ENCODE results near the gene SGK2. TPM values are rescaled to one million over a fixed set of nuclear protein-coding genes. Genes with fewer than 3 reads are reported as not detected.

Gene SGK2
- total RNA-seq, 2 experiments from 2014 or later: 0.10 TPM; not detected in 1

DNA sequence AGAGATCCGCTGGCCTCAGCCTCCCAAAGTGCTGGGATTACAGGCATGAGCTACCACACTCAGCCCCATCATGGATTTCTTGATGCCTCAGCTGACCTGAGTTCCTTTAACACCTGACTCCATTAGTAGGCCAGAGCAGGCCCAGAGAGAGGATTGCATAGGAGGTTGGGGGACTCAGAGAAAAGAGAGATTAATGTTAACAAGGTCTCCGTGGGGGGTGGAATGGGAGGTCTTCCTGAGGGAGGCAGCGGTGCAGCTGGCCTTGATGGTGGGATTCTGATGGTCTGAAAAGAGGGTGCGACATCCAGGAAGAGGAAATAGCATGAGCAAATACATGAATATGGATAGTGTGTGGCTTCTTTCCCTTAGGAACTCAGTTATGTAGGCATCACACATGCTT, 9.9 kb downstream of the SGK2 start:
- Mint-ChIP-seq H3K27ac (no peak overlapping the region), H3K4me3 (no peak overlapping the region), H3K36me3 (ENCODE audit: low read depth) (no peaks in the 10 kb centered on the region), H3K9me3 (ENCODE audit: insufficient read depth) (no peaks in the 10 kb centered on the region), H3K27me3 (ENCODE audit: low read depth) (no peaks in the 10 kb centered on the region), H3K4me1 (ENCODE audit: low read depth) (no peaks in the 10 kb centered on the region)
- no peak for DNase-seq
- POLR2A ChIA-PET: no interaction called here
- CTCF ChIA-PET: no interaction called here
- no peak for ATAC-seq

GRCh38 chr20:43569282-43569681, 10.5 kb downstream of the SGK2 start:
- ChIA-PET CTCF (no interaction called here), POLR2A (interaction anchor here (1.2 kb wide), 1 partner anchor 104 kb away, joined by 4 read pairs; no protein-coding TSS in a partner anchor)
- no peak for DNase-seq
- Mint-ChIP-seq H3K4me3 (no peak overlapping the region), H3K36me3 (ENCODE audit: low read depth) (no peaks in the 10 kb centered on the region), H3K27ac (no peak overlapping the region), H3K9me3 (ENCODE audit: insufficient read depth) (no peaks in the 10 kb centered on the region), H3K27me3 (ENCODE audit: low read depth) (no peaks in the 10 kb centered on the region), H3K4me1 (ENCODE audit: low read depth) (no peaks in the 10 kb centered on the region)
- ATAC-seq: no peak

DNA sequence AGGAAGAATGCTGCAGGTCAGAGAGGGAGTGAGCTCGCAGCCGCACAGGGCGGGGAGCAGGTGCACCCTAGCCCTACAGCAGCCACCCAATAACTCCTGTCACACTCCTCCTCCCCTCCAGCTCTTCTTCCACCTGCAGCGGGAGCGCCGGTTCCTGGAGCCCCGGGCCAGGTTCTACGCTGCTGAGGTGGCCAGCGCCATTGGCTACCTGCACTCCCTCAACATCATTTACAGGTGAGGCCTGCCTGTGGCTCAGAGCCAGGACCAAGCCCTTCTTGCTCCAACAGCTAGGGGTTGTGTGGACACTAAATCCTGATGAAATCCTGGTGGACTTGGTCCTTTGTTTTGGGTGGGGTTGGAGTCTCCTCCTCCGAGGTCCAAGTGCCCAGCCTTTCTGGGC, 11.7 kb downstream of the SGK2 start:
- Mint-ChIP-seq H3K9me3 (ENCODE audit: insufficient read depth) (no peaks in the 10 kb centered on the region), H3K27ac (no peak overlapping the region), H3K4me1 (ENCODE audit: low read depth) (no peaks in the 10 kb centered on the region), H3K36me3 (ENCODE audit: low read depth) (no peaks in the 10 kb centered on the region), H3K27me3 (ENCODE audit: low read depth) (no peaks in the 10 kb centered on the region), H3K4me3 (no peak overlapping the region)
- ATAC-seq (no peak), DNase-seq (no peak)
- CTCF ChIA-PET: no interaction called here
- POLR2A ChIA-PET: interaction anchor here (1.2 kb wide), 1 partner anchor 105 kb away, joined by 4 read pairs; no protein-coding TSS in a partner anchor

DNA sequence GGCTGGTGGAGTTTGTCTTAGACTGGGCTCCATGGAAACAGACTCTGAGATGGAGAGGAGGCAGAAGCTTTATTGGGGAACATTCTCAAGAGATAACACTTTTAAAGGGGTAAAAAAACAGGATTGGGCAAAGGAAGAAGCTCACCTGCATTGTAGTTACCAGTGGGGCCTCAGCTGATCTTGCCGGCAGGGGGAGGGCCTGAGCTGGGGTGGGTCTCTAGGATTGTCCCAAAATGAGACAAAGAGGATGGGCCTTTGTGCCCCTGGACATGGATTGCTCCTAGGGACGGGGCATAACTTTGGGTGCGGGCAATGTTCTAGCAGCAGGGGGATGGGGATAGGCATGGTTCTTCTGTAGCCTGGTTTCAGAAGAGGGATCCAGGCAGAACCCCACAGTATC, 12.5 kb downstream of the SGK2 start:
- H3K9me3 Mint-ChIP-seq (ENCODE audit: insufficient read depth): no peaks in the 10 kb centered on the region
- no peak overlapping the region for H3K4me3 Mint-ChIP-seq
- no peaks in the 10 kb centered on the region for H3K27me3 Mint-ChIP-seq (ENCODE audit: low read depth)
- ATAC-seq: no peak
- CTCF ChIA-PET: no interaction called here
- no peak for DNase-seq
- POLR2A ChIA-PET: no interaction called here
- no peaks in the 10 kb centered on the region for H3K4me1 Mint-ChIP-seq (ENCODE audit: low read depth)
- no peaks in the 10 kb centered on the region for H3K36me3 Mint-ChIP-seq (ENCODE audit: low read depth)
- H3K27ac Mint-ChIP-seq: no peak overlapping the region

DNA sequence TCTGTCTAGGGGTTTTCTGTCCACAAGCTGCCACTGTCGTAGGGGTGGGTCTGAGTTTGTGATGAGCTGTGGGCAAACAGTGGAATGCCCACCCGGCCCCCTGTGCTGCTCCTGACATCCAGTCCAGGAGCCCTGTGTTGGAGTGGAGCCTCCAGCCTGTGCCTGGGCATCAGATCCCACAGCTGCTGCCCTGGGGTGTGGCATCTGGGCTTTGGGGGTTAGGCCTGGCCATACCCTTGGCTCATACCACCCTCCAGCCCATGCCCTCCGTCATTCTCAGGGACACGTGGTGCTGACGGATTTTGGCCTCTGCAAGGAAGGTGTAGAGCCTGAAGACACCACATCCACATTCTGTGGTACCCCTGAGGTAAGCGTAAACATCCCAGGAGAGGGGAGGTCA, 12.9 kb downstream of the SGK2 start:
- H3K9me3 Mint-ChIP-seq (ENCODE audit: insufficient read depth): no peaks in the 10 kb centered on the region
- no peak for ATAC-seq
- H3K4me3 Mint-ChIP-seq: no peak overlapping the region
- H3K36me3 Mint-ChIP-seq (ENCODE audit: low read depth): no peaks in the 10 kb centered on the region
- ChIA-PET CTCF (no interaction called here), POLR2A (no interaction called here)
- H3K27me3 Mint-ChIP-seq (ENCODE audit: low read depth): no peaks in the 10 kb centered on the region
- H3K27ac Mint-ChIP-seq: no peak overlapping the region
- H3K4me1 Mint-ChIP-seq (ENCODE audit: low read depth): no peaks in the 10 kb centered on the region
- DNase-seq: no peak

DNA sequence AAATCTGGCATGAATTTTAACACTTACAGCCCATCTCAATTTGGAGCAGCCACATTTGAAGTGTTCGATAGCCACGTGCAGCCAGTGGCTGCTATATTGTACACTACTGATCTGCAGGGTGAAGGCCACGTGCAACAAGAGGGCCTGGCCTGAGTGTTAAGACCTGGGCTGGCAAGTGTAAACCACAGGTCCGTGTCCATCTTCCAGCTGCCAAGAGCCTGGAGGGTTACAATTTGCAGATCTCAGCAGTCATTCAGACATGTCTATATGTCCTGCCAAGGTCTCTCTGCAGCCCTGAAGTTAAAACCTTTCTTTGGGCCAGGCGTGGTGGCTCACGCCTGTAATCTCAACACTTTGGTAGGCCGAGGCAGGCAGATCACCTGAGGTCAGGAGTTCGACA, 14.1 kb downstream of the SGK2 start:
- no peak for DNase-seq
- no peak for ATAC-seq
- Mint-ChIP-seq H3K4me3 (no peak overlapping the region), H3K4me1 (ENCODE audit: low read depth) (no peaks in the 10 kb centered on the region), H3K27ac (no peak overlapping the region), H3K9me3 (ENCODE audit: insufficient read depth) (no peaks in the 10 kb centered on the region), H3K27me3 (ENCODE audit: low read depth) (no peaks in the 10 kb centered on the region), H3K36me3 (ENCODE audit: low read depth) (no peaks in the 10 kb centered on the region)
- CTCF ChIA-PET: interaction anchor here (1.6 kb wide), 1 partner anchor 124 kb away, joined by 3 read pairs; no protein-coding TSS in a partner anchor
- POLR2A ChIA-PET: no interaction called here

GRCh38 chr20:43576108-43576507, 17.3 kb downstream of the SGK2 start:
- CTCF ChIA-PET: interaction anchor here (1.8 kb wide), 1 partner anchor 38 kb away, joined by 5 read pairs; no protein-coding TSS in a partner anchor
- no peaks in the 10 kb centered on the region for H3K9me3 Mint-ChIP-seq (ENCODE audit: insufficient read depth)

GRCh38 chr20:43579861-43580793, 21.3 kb downstream of the SGK2 start:
- H3K27me3 Mint-ChIP-seq (ENCODE audit: low read depth): no peaks in the 10 kb centered on the region
- ATAC-seq: no peak
- H3K27ac Mint-ChIP-seq: no peak overlapping the region
- DNase-seq: peak; percentile 22
- no peak overlapping the region for H3K4me3 Mint-ChIP-seq
- H3K36me3 Mint-ChIP-seq (ENCODE audit: low read depth): no peaks in the 10 kb centered on the region
- POLR2A ChIA-PET: no interaction called here
- H3K9me3 Mint-ChIP-seq (ENCODE audit: insufficient read depth): no peaks in the 10 kb centered on the region
- CTCF ChIA-PET: interaction anchor here (0.6 kb wide), 1 partner anchor 346 kb away, joined by 3 read pairs; no protein-coding TSS in a partner anchor
- peaks cover 10% of the 10 kb centered on the region for H3K4me1 Mint-ChIP-seq (ENCODE audit: low read depth)

More at GRCh38 chr20:43576108-43576507, 17.3 kb downstream of the SGK2 start:
- H3K27me3 Mint-ChIP-seq (ENCODE audit: low read depth): no peaks in the 10 kb centered on the region
- POLR2A ChIA-PET: no interaction called here
- no peak for DNase-seq
- no peaks in the 10 kb centered on the region for H3K36me3 Mint-ChIP-seq (ENCODE audit: low read depth)
- ATAC-seq: no peak
- H3K4me1 Mint-ChIP-seq (ENCODE audit: low read depth): peaks cover 10% of the 10 kb centered on the region
- no peak overlapping the region for H3K27ac Mint-ChIP-seq
- no peak overlapping the region for H3K4me3 Mint-ChIP-seq

DNA sequence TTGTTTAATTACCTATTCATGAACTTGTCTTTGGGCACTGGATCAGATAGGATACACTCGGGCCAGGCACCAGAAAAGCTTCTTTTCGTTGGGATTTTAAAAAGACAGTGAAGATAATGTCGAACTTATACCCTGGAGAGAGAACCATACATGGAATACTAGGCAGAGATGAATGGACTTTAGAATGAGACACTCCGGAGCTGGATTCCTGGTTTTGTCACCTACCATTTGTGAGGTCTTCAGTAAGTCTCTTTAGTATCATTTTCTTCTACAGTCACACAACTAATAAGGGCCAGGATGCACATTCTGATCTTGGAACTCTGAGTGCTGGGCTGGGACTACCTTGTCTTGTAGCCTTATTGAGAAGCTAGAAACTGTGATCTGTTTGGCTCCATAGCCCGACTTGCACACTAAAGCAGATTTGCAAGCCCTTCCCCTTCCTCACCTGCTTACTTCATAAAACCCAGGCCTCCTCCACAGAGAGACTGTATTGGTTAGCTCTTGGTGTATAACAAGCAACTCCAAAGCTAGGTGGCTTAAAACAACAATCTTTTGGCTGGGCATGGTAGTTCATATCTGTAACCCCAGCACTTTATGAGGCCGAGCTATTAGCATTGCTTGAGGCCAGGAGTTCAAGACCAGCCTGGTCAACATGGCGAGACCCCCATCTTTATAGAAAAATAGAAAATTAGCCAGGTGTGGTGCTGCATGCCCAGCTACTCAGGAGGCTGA, 24.5 kb downstream of the SGK2 start:
- Mint-ChIP-seq H3K4me1 (ENCODE audit: low read depth) (peaks cover 10% of the 10 kb centered on the region), H3K9me3 (ENCODE audit: insufficient read depth) (no peaks in the 10 kb centered on the region), H3K27me3 (ENCODE audit: low read depth) (peaks cover 2% of the 10 kb centered on the region), H3K27ac (no peak overlapping the region), H3K36me3 (ENCODE audit: low read depth) (no peaks in the 10 kb centered on the region), H3K4me3 (no peak overlapping the region)
- ATAC-seq (no peak), DNase-seq (no peak)
- POLR2A ChIA-PET: no interaction called here
- CTCF ChIA-PET: interaction anchor here (1.6 kb wide), 1 partner anchor 45 kb away, joined by 7 read pairs; no protein-coding TSS in a partner anchor

DNA sequence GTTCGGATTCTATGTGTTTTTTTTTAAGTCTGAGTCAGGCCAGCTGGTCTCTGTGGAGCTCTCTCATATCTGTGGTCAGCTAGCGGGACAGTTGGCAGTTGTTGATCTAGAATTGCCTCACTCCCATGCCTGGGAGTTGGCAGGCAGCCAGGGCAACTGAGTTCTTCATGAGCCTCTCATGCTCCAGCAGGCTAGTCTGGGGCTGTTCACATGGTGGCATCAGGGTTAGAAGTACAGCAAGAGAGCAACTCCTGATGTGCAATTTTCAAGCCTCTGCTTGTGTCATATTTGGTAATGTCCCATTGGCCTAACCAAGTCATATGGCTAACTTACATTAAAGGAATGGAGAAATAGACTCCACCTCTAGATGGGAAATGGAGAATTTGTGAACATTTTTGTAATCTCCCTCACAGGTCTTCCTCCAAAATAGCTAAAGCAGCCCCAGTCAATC, 25.2 kb downstream of the SGK2 start:
- no peak overlapping the region for H3K4me3 Mint-ChIP-seq
- H3K27ac Mint-ChIP-seq: no peak overlapping the region
- H3K27me3 Mint-ChIP-seq (ENCODE audit: low read depth): peaks cover 2% of the 10 kb centered on the region
- no peak for DNase-seq
- H3K36me3 Mint-ChIP-seq (ENCODE audit: low read depth): no peaks in the 10 kb centered on the region
- H3K4me1 Mint-ChIP-seq (ENCODE audit: low read depth): peaks cover 10% of the 10 kb centered on the region
- ChIA-PET CTCF (no interaction called here), POLR2A (no interaction called here)
- no peaks in the 10 kb centered on the region for H3K9me3 Mint-ChIP-seq (ENCODE audit: insufficient read depth)
- ATAC-seq: no peak

DNA sequence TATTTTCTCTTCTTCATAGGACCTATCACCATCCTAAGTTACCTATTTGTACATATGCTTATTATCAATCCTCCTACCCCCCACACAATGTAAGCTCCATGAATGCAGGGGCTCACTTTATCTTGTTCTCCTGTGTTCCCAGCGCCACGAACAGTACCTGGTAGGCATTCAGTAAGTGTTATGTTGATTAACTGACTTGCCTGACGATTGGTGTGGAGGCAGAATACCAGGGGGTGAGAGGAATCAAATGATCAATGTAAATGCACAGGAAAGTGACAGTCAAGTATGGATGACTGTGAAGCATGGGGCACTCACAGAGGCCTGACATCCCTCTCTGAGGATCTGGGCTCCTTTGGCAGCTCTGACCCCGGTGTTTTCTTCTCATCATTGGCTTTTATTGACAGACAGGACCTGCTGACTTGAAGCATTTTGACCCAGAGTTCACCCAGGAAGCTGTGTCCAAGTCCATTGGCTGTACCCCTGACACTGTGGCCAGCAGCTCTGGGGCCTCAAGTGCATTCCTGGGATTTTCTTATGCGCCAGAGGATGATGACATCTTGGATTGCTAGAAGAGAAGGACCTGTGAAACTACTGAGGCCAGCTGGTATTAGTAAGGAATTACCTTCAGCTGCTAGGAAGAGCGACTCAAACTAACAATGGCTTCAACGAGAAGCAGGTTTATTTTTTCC, 25.8 kb downstream of the SGK2 start:
- H3K27ac Mint-ChIP-seq: no peak overlapping the region
- H3K4me3 Mint-ChIP-seq: no peak overlapping the region
- POLR2A ChIA-PET: no interaction called here
- peaks cover 2% of the 10 kb centered on the region for H3K27me3 Mint-ChIP-seq (ENCODE audit: low read depth)
- H3K9me3 Mint-ChIP-seq (ENCODE audit: insufficient read depth): no peaks in the 10 kb centered on the region
- ATAC-seq (no peak), DNase-seq (no peak)
- peaks cover 6% of the 10 kb centered on the region for H3K4me1 Mint-ChIP-seq (ENCODE audit: low read depth)
- CTCF ChIA-PET: interaction anchor here (0.9 kb wide), 1 partner anchor 136 kb away, joined by 4 read pairs; no protein-coding TSS in a partner anchor
- H3K36me3 Mint-ChIP-seq (ENCODE audit: low read depth): no peaks in the 10 kb centered on the region
